ENCODE measurements around the gene CYP27C1.

GRCh38 chr2:127229555-127229954, 9.5 kb upstream of the CYP27C1 start:
- TF ChIP-seq POLR2A (IDR thresholded peaks at IDR 0.05) (no peak), CTCF (IDR thresholded peaks at IDR 0.05) (no peak), POLR2AphosphoS5 (IDR thresholded peaks at IDR 0.05) (no peak)
